ENCODE data around the gene TBCD.
"Not testable (repeated sequence)": the region's sequence is repeated elsewhere in the genome, so short reads cannot be mapped to it uniquely, and the experiment has no call there.

The TBCD gene

GRCh38 chr17:82960419-82961271, 208.8 kb downstream of the TBCD start:
- DNase-seq = no peak

GRCh38 chr17:82961366-82962162, 209.7 kb downstream of the TBCD start:
- DNase-seq = no peak

GRCh38 chr17:82962163-82962720, 210.4 kb downstream of the TBCD start:
- DNase-seq = no peak

GRCh38 chr17:82963104-82963950, 211.5 kb downstream of the TBCD start:
- no peak for DNase-seq

GRCh38 chr17:82964451-82964850, 212.6 kb downstream of the TBCD start:
- not testable (repeated sequence) for DNase-seq

- DNase-seq = no peak
Measured at GRCh38 chr17:82964851-82965341, 213.0 kb downstream of the TBCD start.

- DNase-seq = no peak
Measured at GRCh38 chr17:82965371-82965770, 213.5 kb downstream of the TBCD start.

GRCh38 chr17:82966415-82966814, 214.6 kb downstream of the TBCD start:
- DNase-seq = no peak

- no peak for DNase-seq
Measured at GRCh38 chr17:82967268-82968032, 215.6 kb downstream of the TBCD start.

GRCh38 chr17:82968033-82968841, 216.4 kb downstream of the TBCD start:
- DNase-seq = not testable (repeated sequence)

- no peak for DNase-seq
Measured at GRCh38 chr17:82970067-82970466, 218.2 kb downstream of the TBCD start.

- DNase-seq = no peak
Measured at GRCh38 chr17:82970818-82971590, 219.1 kb downstream of the TBCD start.

- DNase-seq = no peak
Measured at GRCh38 chr17:82972836-82973372, 221.0 kb downstream of the TBCD start.

- no peak for DNase-seq
Measured at GRCh38 chr17:82973456-82974135, 221.7 kb downstream of the TBCD start.

GRCh38 chr17:82974136-82974952, 222.5 kb downstream of the TBCD start:
- DNase-seq = no peak

GRCh38 chr17:82976982-82977488, 225.2 kb downstream of the TBCD start:
- DNase-seq = no peak

GRCh38 chr17:82977606-82978005, 225.7 kb downstream of the TBCD start:
- no peak for DNase-seq

GRCh38 chr17:82978765-82979349, 227.0 kb downstream of the TBCD start:
- DNase-seq = no peak
